HepG2 (cell line): ENCODE results near the gene HMGN4. TPM values are rescaled to one million over a fixed set of nuclear protein-coding genes. Genes with fewer than 3 reads are reported as not detected.
A peak's percentile ranks its signal among the peaks of the same experiment; 100 is the strongest.

Source experiments
- ETV5 ChIP-seq: IDR thresholded peaks from 2 replicates; pipeline ENCODE4 v1.6.1; 2018; ENCODE audit warnings: missing biosample characterization, missing genetic modification reagents, inconsistent platforms, borderline replicate concordance
- HCFC1 ChIP-seq: fragments of 150-350 bp; IDR thresholded peaks from 2 replicates; pipeline ENCODE4 v1.6.1; 2014; ENCODE audit warnings: low read depth, low read length
- KDM2A ChIP-seq: sonication (generic); formaldehyde crosslinking; IDR thresholded peaks from 2 replicates; pipeline ENCODE4 v1.4.0; 2020; ENCODE audit warnings: low read depth, missing genetic modification reagents, borderline replicate concordance
- MED13 ChIP-seq: sonication (generic); formaldehyde crosslinking; IDR thresholded peaks from 2 replicates; pipeline ENCODE4 v1.5.0; 2020; ENCODE audit warnings: missing genetic modification reagents
- POLR2AphosphoS5 ChIP-seq: IDR thresholded peaks from 2 replicates; pipeline ENCODE4 v1.6.1; 2012; ENCODE audit warnings: low read depth, low read length
- RFX5 ChIP-seq: IDR thresholded peaks from 2 replicates; pipeline ENCODE4 v1.6.1; 2011; ENCODE audit warnings: low read depth, low read length, improper control_type of control experiment
- SP1 ChIP-seq, 2 experiments: fragments of 450-650 bp in 1 of 2; sonication (generic) in 1 of 2; formaldehyde crosslinking in 1 of 2; IDR thresholded peaks; 2 replicates each; pipeline versions ENCODE4 v1.4.0 to v1.6.1; 2016 to 2020; ENCODE audit warnings: missing genetic modification reagents in 1 of 2
- ZBTB3 ChIP-seq: sonication (generic); formaldehyde crosslinking; IDR thresholded peaks from 2 replicates; pipeline ENCODE4 v1.4.0; 2020; ENCODE audit warnings: low read depth, mild to moderate bottlenecking, moderate library complexity, missing genetic modification reagents, borderline replicate concordance
- ZNF260 ChIP-seq: sonication (generic); formaldehyde crosslinking; IDR thresholded peaks from 2 replicates; pipeline ENCODE4 v1.4.0; 2020; ENCODE audit warnings: missing genetic modification reagents, low read depth, mild to moderate bottlenecking, borderline replicate concordance
- ZNF746 ChIP-seq: sonication (generic); formaldehyde crosslinking; IDR thresholded peaks from 2 replicates; pipeline ENCODE4 v1.8.0; 2022; ENCODE audit warnings: mild to moderate bottlenecking, missing genetic modification reagents
- polyA plus RNA-seq, 8 experiments: library from polyadenylated mRNA; depleted of rRNA in 3 of 8; stranded (reverse) in 7 of 8; unstranded in 1 of 8; fragments of >200 nt; fragmentation: Illumina TruSeq in 4 of 8; extraction: Trizol in 4 of 8; gene quantifications; 2 replicates each; pipeline versions ENCODE4 v1.2.1 to v1.2.3, GENCODE V29; 2011 to 2016; ENCODE audit warnings: low read depth in 4 of 8, missing spikeins in 1 of 8, mixed read lengths in 1 of 8; ENCODE audit not compliant: insufficient read depth in 1 of 8
- total RNA-seq, 5 experiments: library from RNA; depleted of rRNA; stranded (reverse); fragments of >200 nt; fragmentation: Illumina TruSeq; extraction: Trizol; gene quantifications; 2 replicates each; pipeline ENCODE4 v1.2.3, GENCODE V29; 2016; ENCODE audit warnings: low read depth in 1 of 5
- TF ChIP-seq, protein P1 (sequence below): sonication (generic); formaldehyde crosslinking; IDR thresholded peaks from 2 replicates; pipeline ENCODE4 v1.4.0; 2020; ENCODE audit warnings: mild to moderate bottlenecking, missing genetic modification reagents
- TF ChIP-seq, protein P2 (sequence below): sonication (generic); formaldehyde crosslinking; IDR thresholded peaks from 2 replicates; pipeline ENCODE4 v1.4.0; 2020; ENCODE audit warnings: missing genetic modification reagents, borderline replicate concordance
- TF ChIP-seq, protein P3 (sequence below): IDR thresholded peaks from 2 replicates; pipeline ENCODE4 v1.6.1; 2016; ENCODE audit warnings: missing biosample characterization, missing genetic modification reagents, low read depth

HMGN4 gene
- total and polyA plus RNA-seq, 2 of the 13 experiments (the other 11 are each of a cell fraction or from before 2014, with no cell fraction given), result 39.9 to 52.1 TPM

DNA sequence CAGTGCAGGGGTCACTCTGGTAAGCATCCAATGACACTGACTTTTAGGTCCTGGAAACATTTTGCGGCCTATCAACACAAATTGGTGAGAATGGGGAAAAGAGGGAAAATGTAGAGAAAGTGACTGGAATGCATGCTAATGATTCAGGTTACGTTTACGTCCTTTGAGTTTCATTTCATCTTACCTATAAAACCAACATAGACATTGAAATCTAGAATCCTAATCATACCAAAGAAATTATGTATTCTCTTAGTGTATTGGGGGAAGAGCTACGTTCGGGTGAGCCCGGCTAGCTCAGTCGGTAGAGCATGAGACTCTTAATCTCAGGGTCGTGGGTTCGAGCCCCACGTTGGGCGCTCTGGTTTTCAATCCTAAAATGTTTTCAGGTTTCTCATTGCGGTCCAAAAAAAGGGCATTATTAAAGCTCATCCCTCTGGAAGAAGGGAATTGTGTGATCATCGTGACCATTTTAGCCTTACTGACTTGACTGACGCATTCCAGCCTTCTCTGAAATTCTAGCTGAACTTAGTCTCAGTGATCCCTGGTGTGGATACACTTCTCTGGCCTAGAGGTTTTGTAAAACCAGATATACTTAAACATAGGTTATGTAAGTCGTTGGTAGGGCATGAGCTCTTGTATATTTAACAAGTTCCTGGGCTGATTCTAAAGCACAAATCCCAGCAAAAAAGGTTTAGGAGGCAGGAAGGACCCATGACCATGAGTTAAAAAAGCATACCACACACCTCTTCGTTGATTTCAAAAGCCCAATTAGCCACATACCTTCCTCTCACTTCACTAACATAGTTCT, 18.3 kb downstream of the HMGN4 start (continued):
- TF ChIP-seq, protein P1, sequence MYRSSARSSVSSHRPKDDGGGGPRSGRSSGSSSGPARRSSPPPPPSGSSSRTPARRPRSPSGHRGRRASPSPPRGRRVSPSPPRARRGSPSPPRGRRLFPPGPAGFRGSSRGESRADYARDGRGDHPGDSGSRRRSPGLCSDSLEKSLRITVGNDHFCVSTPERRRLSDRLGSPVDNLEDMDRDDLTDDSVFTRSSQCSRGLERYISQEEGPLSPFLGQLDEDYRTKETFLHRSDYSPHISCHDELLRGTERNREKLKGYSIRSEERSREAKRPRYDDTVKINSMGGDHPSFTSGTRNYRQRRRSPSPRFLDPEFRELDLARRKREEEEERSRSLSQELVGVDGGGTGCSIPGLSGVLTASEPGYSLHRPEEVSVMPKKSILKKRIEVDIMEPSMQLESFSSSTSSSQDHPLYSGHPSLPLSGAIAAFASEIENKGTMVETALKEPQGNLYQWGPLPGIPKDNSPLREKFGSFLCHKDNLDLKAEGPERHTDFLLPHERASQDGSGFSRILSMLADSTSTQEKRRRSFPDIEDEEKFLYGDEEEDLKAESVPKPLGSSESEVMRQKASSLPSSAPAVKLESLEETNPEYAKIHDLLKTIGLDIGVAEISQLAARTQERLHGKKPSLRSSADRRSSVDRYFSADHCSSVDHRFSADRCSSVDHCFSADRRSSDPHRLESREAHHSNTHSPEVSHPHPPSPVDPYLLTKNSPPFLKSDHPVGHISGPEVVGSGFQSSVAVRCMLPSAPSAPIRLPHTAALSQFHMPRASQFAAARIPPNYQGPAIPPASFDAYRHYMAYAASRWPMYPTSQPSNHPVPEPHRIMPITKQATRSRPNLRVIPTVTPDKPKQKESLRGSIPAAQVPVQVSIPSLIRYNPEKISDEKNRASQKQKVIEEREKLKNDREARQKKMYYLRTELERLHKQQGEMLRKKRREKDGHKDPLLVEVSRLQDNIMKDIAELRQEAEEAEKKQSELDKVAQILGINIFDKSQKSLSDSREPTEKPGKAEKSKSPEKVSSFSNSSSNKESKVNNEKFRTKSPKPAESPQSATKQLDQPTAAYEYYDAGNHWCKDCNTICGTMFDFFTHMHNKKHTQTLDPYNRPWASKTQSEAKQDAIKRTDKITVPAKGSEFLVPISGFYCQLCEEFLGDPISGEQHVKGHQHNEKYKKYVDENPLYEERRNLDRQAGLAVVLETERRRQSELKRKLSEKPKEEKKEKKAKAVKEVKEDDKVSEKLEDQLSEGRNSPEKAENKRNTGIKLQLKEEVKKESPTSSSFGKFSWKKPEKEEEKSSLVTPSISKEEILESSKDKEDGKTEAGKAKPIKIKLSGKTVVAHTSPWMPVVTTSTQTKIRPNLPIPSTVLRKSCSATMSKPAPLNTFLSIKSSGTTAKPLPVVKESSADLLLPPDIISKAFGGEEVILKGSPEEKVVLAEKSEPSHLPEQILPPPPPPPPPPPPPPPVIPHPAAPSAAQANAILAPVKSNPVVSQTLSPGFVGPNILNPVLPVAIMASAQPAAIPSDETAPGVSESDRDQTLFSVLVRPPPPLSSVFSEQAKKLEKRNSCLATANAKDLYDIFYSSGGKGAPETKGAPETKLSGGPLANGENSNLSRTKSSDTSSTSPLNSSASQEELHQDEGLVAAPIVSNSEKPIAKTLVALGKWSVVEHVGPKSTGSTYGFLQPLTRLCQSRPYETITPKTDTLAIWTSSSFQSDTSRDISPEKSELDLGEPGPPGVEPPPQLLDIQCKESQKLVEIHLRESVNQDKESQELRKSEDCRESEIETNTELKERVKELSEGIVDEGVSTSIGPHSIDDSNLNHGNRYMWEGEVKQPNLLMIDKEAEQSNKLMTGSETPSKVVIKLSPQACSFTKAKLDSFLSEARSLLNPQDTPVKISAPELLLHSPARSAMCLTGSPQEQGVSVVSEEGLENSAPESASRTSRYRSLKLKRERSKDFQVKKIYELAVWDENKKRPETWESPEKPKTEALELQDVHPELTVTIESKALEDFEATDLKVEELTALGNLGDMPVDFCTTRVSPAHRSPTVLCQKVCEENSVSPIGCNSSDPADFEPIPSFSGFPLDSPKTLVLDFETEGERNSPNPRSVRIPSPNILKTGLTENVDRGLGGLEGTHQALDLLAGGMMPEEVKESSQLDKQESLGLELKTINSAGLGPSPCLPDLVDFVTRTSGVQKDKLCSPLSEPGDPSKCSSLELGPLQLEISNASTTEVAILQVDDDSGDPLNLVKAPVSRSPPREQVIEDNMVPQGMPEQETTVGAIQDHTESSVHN (CRISPR knock-in tag), result no peak
- TF ChIP-seq RFX5 (no peak), ZNF260 (CRISPR knock-in tag) (no peak), ZBTB3 (CRISPR knock-in tag) (no peak), ZNF746 (no peak), MED13 (CRISPR knock-in tag) (no peak), HCFC1 (0 out of 2 replicates have a peak, but pooled peaks have one; percentile 10), POLR2AphosphoS5 (no peak), ETV5 (peak; percentile 46; the same call in 1 of the 2 replicates), KDM2A (CRISPR knock-in tag) (peak; percentile 85), SP1 (IDR thresholded peaks at IDR 0.05) (no peak), SP1 (CRISPR knock-in tag; IDR thresholded peaks at IDR 0.05) (no peak)
- TF ChIP-seq, protein P2, sequence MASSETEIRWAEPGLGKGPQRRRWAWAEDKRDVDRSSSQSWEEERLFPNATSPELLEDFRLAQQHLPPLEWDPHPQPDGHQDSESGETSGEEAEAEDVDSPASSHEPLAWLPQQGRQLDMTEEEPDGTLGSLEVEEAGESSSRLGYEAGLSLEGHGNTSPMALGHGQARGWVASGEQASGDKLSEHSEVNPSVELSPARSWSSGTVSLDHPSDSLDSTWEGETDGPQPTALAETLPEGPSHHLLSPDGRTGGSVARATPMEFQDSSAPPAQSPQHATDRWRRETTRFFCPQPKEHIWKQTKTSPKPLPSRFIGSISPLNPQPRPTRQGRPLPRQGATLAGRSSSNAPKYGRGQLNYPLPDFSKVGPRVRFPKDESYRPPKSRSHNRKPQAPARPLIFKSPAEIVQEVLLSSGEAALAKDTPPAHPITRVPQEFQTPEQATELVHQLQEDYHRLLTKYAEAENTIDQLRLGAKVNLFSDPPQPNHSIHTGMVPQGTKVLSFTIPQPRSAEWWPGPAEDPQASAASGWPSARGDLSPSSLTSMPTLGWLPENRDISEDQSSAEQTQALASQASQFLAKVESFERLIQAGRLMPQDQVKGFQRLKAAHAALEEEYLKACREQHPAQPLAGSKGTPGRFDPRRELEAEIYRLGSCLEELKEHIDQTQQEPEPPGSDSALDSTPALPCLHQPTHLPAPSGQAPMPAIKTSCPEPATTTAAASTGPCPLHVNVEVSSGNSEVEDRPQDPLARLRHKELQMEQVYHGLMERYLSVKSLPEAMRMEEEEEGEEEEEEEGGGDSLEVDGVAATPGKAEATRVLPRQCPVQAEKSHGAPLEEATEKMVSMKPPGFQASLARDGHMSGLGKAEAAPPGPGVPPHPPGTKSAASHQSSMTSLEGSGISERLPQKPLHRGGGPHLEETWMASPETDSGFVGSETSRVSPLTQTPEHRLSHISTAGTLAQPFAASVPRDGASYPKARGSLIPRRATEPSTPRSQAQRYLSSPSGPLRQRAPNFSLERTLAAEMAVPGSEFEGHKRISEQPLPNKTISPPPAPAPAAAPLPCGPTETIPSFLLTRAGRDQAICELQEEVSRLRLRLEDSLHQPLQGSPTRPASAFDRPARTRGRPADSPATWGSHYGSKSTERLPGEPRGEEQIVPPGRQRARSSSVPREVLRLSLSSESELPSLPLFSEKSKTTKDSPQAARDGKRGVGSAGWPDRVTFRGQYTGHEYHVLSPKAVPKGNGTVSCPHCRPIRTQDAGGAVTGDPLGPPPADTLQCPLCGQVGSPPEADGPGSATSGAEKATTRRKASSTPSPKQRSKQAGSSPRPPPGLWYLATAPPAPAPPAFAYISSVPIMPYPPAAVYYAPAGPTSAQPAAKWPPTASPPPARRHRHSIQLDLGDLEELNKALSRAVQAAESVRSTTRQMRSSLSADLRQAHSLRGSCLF (CRISPR knock-in tag), result no peak
- TF ChIP-seq, protein P3, sequence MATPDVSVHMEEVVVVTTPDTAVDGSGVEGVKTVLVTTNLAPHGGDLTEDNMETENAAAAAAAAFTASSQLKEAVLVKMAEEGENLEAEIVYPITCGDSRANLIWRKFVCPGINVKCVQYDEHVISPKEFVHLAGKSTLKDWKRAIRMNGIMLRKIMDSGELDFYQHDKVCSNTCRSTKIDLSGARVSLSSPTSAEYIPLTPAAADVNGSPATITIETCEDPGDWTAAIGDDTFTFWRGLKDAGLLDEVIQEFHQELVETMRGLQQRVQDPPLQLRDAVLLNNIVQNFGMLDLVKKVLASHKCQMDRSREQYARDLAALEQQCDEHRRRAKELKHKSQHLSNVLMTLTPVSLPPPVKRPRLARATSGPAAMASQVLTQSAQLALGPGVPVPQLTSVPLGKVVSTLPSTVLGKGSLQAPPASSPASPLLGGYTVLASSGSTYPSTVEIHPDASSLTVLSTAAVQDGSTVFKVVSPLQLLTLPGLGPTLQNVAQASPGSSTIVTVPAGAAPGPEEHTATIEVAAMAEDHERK (CRISPR knock-in tag), result no peak
